ENCODE data around the gene TMEM108.

- no peak for TF ChIP-seq SRF (IDR thresholded peaks at IDR 0.05; ENCODE audit: low read depth in 2 of 2, low read length in 2 of 2)
- TF ChIP-seq NR2C2 (IDR thresholded peaks at IDR 0.05; ENCODE audit: borderline replicate concordance, control insufficient read depth, insufficient read length, low read depth): no peak
These were observed 341.7 kb downstream of the TMEM108 start for GRCh38 chr3:133379926-133380325.

Measured in GM12878 (cell line).